Thoracic aorta (tissue), 2 donors: ENCODE measurements around the gene GNAL. TPM values are rescaled to one million over a fixed set of nuclear protein-coding genes. Genes with fewer than 3 reads are reported as not detected.

Experiments used
- ATAC-seq: fragments of 150-250 bp; one replicate; pipeline ENCODE4 v1.8.0; 2017; ENCODE audit warnings: low read depth; ENCODE audit not compliant: insufficient number of reproducible peaks, low FRiP score
- DNase-seq: peaks from one replicate; pipeline ENCODE4 v3.0.0-alpha.2; 2020; ENCODE audit warnings: low spot score
- H3K27ac ChIP-seq, 2 donors: fragments of 200-600 bp; sonication (generic); 1 replicate in 1 of 2; 2 replicates in 1 of 2; pipeline ENCODE4 v1.5.1; 2016; ENCODE audit warnings: mild to moderate bottlenecking in 2 of 2, moderate library complexity in 2 of 2
- H3K27me3 ChIP-seq: fragments of 200-600 bp; sonication (generic); replicated peaks from 2 replicates; pipeline ENCODE4 v1.6.0; 2016; ENCODE audit warnings: mild to moderate bottlenecking; ENCODE audit not compliant: insufficient read depth
- H3K36me3 ChIP-seq: fragments of 200-600 bp; sonication (generic); one replicate; pipeline ENCODE4 v1.5.1; 2016
- H3K4me1 ChIP-seq, 2 donors: fragments of 200-600 bp; sonication (generic); 1 replicate in 1 of 2; 2 replicates in 1 of 2; pipeline versions ENCODE4 v1.5.1 to v1.6.0; 2016; ENCODE audit warnings: low read depth in 2 of 2, mild to moderate bottlenecking in 1 of 2; ENCODE audit not compliant: control insufficient read depth in 1 of 2
- H3K4me3 ChIP-seq: fragments of 200-600 bp; sonication (generic); 2 replicates; pipeline ENCODE4 v1.5.1; 2016; ENCODE audit warnings: mild to moderate bottlenecking
- H3K9me3 ChIP-seq: fragments of 200-600 bp; sonication (generic); 2 replicates; pipeline ENCODE4 v1.5.1; 2016
- total RNA-seq, 2 donors: library from RNA; depleted of rRNA; stranded (reverse); fragments of >200 nt; gene quantifications; one replicate each; pipeline versions ENCODE4 v1.1.0 to v1.2.3, GENCODE V29; 2016
- TF ChIP-seq, protein P1 (sequence below): fragments of 200-600 bp; sonication (generic); IDR thresholded peaks from one replicate; pipeline ENCODE4 v1.5.1; 2019; ENCODE audit warnings: antibody characterized with exemption

Gene GNAL
- total RNA-seq, 2 donors from 2014 or later, result 4.2 to 20.4 TPM

GRCh38 chr18:11719621-11720020 is 30.6 kb downstream of the GNAL start:
- no peaks in the 10 kb centered on the region for H3K9me3 ChIP-seq
- no peaks in the 10 kb centered on the region for H3K4me1 ChIP-seq
- TF ChIP-seq, protein P1, sequence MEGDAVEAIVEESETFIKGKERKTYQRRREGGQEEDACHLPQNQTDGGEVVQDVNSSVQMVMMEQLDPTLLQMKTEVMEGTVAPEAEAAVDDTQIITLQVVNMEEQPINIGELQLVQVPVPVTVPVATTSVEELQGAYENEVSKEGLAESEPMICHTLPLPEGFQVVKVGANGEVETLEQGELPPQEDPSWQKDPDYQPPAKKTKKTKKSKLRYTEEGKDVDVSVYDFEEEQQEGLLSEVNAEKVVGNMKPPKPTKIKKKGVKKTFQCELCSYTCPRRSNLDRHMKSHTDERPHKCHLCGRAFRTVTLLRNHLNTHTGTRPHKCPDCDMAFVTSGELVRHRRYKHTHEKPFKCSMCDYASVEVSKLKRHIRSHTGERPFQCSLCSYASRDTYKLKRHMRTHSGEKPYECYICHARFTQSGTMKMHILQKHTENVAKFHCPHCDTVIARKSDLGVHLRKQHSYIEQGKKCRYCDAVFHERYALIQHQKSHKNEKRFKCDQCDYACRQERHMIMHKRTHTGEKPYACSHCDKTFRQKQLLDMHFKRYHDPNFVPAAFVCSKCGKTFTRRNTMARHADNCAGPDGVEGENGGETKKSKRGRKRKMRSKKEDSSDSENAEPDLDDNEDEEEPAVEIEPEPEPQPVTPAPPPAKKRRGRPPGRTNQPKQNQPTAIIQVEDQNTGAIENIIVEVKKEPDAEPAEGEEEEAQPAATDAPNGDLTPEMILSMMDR, result no peak
- no peaks in the 10 kb centered on the region for H3K36me3 ChIP-seq
- H3K4me3 ChIP-seq, result no peak overlapping the region
- no peaks in the 10 kb centered on the region for H3K27me3 ChIP-seq
- no peak for DNase-seq
- H3K27ac ChIP-seq, result no peak overlapping the region
- no peak for ATAC-seq

GRCh38 chr18:11721720-11722119 is 32.7 kb downstream of the GNAL start:
- H3K4me3 ChIP-seq, result no peak overlapping the region
- H3K36me3 ChIP-seq, result no peaks in the 10 kb centered on the region
- H3K9me3 ChIP-seq, result no peaks in the 10 kb centered on the region
- no peaks in the 10 kb centered on the region for H3K4me1 ChIP-seq
- no peak overlapping the region for H3K27ac ChIP-seq
- ATAC-seq (no peak), DNase-seq (no peak)
- H3K27me3 ChIP-seq, result no peaks in the 10 kb centered on the region
- TF ChIP-seq, protein P1, result no peak

- H3K9me3 ChIP-seq, result no peaks in the 10 kb centered on the region
- H3K4me3 ChIP-seq, result no peak overlapping the region
- H3K4me1 ChIP-seq, result no peaks in the 10 kb centered on the region
- no peaks in the 10 kb centered on the region for H3K27me3 ChIP-seq
- H3K27ac ChIP-seq, result no peak overlapping the region
- TF ChIP-seq, protein P1, result no peak
- no peak for ATAC-seq
- no peak for DNase-seq
- H3K36me3 ChIP-seq, result no peaks in the 10 kb centered on the region
Measured at GRCh38 chr18:11724781-11725180, 35.7 kb downstream of the GNAL start.

- ATAC-seq (no peak), DNase-seq (no peak)
- Histone ChIP-seq H3K9me3 (no peaks in the 10 kb centered on the region), H3K4me1 (no peaks in the 10 kb centered on the region), H3K4me3 (no peak overlapping the region), H3K27ac (no peak overlapping the region), H3K27me3 (no peaks in the 10 kb centered on the region), H3K36me3 (no peaks in the 10 kb centered on the region)
- TF ChIP-seq, protein P1, result no peak
Measured at GRCh38 chr18:11726556-11726955, 37.5 kb downstream of the GNAL start.

GRCh38 chr18:11728249-11728648 is 39.2 kb downstream of the GNAL start:
- TF ChIP-seq, protein P1, result no peak
- ATAC-seq (no peak), DNase-seq (no peak)
- Histone ChIP-seq H3K4me1 (no peaks in the 10 kb centered on the region), H3K9me3 (no peaks in the 10 kb centered on the region), H3K27me3 (no peaks in the 10 kb centered on the region), H3K36me3 (no peaks in the 10 kb centered on the region), H3K27ac (no peak overlapping the region), H3K4me3 (no peak overlapping the region)
